Liver (tissue), 9 donors: ENCODE data around the gene SAMD8. TPM values are rescaled to one million over a fixed set of nuclear protein-coding genes. Genes with fewer than 3 reads are reported as not detected.

Experiments used
- DNase-seq: peaks from one replicate; pipeline ENCODE4 v3.0.0-alpha.2; 2017; ENCODE audit warnings: low spot score
- H3K27ac ChIP-seq, 2 donors: one replicate each; pipeline ENCODE4 v1.7.0; 2013; ENCODE audit warnings: inconsistent platforms in 2 of 2, low read length in 2 of 2, control low read depth in 1 of 2, low read depth in 1 of 2, mild to moderate bottlenecking in 1 of 2
- H3K27me3 ChIP-seq, 4 donors: one replicate each; pipeline versions ENCODE4 v1.6.1 to v1.7.0; 2013; ENCODE audit warnings: low read length in 3 of 4, inconsistent platforms in 1 of 4, mild to moderate bottlenecking in 1 of 4, moderate library complexity in 1 of 4; ENCODE audit not compliant: control insufficient read depth in 4 of 4, insufficient read depth in 4 of 4
- H3K36me3 ChIP-seq, 4 donors: one replicate each; pipeline versions ENCODE4 v1.6.1 to v1.7.0; 2013; ENCODE audit warnings: low read length in 3 of 4, mild to moderate bottlenecking in 3 of 4, low read depth in 1 of 4, moderate library complexity in 1 of 4; ENCODE audit not compliant: control insufficient read depth in 4 of 4, insufficient read depth in 3 of 4
- H3K4me1 ChIP-seq, 4 donors: one replicate each; pipeline versions ENCODE4 v1.6.1 to v1.7.0; 2013; ENCODE audit warnings: low read length in 3 of 4, mild to moderate bottlenecking in 3 of 4, moderate library complexity in 1 of 4; ENCODE audit not compliant: control insufficient read depth in 4 of 4, insufficient read depth in 4 of 4
- H3K4me3 ChIP-seq, 3 donors: one replicate each; pipeline versions ENCODE4 v1.6.1 to v1.7.0; 2013; ENCODE audit warnings: low read length in 3 of 3, control low read depth in 1 of 3, low read depth in 1 of 3, mild to moderate bottlenecking in 1 of 3
- H3K9ac ChIP-seq, 2 donors: one replicate each; pipeline ENCODE4 v1.7.0; 2013; ENCODE audit warnings: low read length in 2 of 2, mild to moderate bottlenecking in 2 of 2, moderate library complexity in 2 of 2, control low read depth in 1 of 2, low read depth in 1 of 2
- H3K9me3 ChIP-seq, 4 donors: one replicate each; pipeline versions ENCODE4 v1.6.1 to v1.7.0; 2013; ENCODE audit warnings: low read length in 3 of 4; ENCODE audit not compliant: control insufficient read depth in 4 of 4
- ATF3 ChIP-seq: IDR thresholded peaks from 2 replicates; pipeline ENCODE4 v1.6.1; 2016; ENCODE audit warnings: antibody characterized with exemption
- CTCF ChIP-seq: fragments of 150-350 bp; IDR thresholded peaks from 2 replicates; pipeline ENCODE4 v1.5.1; 2017; ENCODE audit warnings: improper control_type of control experiment, low read depth, low read length; ENCODE audit not compliant: missing input control
- FOXA1 ChIP-seq: IDR thresholded peaks from 2 replicates; pipeline ENCODE4 v1.6.1; 2016; ENCODE audit warnings: antibody characterized with exemption
- FOXA2 ChIP-seq: IDR thresholded peaks from 2 replicates; pipeline ENCODE4 v1.6.1; 2016; ENCODE audit warnings: antibody characterized with exemption
- GABPA ChIP-seq, 2 donors: IDR thresholded peaks in 1 of 2; conservative IDR thresholded peaks in 1 of 2; 2 replicates each; pipeline ENCODE4 v1.6.1; 2016; ENCODE audit warnings: antibody characterized with exemption in 2 of 2, mild to moderate bottlenecking in 1 of 2, moderate library complexity in 1 of 2
- HNF4A ChIP-seq, 2 donors: conservative IDR thresholded peaks; 2 replicates each; pipeline ENCODE4 v1.6.1; 2016; ENCODE audit warnings: antibody characterized with exemption in 2 of 2, mild to moderate bottlenecking in 2 of 2
- RAD21 ChIP-seq, 2 donors: IDR thresholded peaks; 2 replicates each; pipeline ENCODE4 v1.6.1; 2016; ENCODE audit warnings: antibody characterized with exemption in 2 of 2, mild to moderate bottlenecking in 2 of 2
- RXRA ChIP-seq, 2 donors: IDR thresholded peaks; 2 replicates each; pipeline ENCODE4 v1.6.1; 2017 to 2018; ENCODE audit warnings: antibody characterized with exemption in 2 of 2, mild to moderate bottlenecking in 1 of 2
- TAF1 ChIP-seq: conservative IDR thresholded peaks from 2 replicates; pipeline ENCODE4 v1.6.1; 2016; ENCODE audit warnings: antibody characterized with exemption, mild to moderate bottlenecking
- ZBTB33 ChIP-seq: IDR thresholded peaks from 2 replicates; pipeline ENCODE4 v1.6.1; 2016; ENCODE audit warnings: antibody characterized with exemption
- WGBS: extraction: QIAGEN DNeasy Blood & Tissue Kit; methylation state at CpG from one replicate; pipeline ENCODE4 v1.1.7; 2013; 5-methylcytosine and 5-hydroxymethylcytosine counted together
- polyA plus RNA-seq, 2 donors: library from polyadenylated mRNA; stranded (reverse) in 1 of 2; unstranded in 1 of 2; fragments of 200-250 nt in 1 of 2; fragments of >200 nt in 1 of 2; fragmentation: Nextera tagmentation in 1 of 2; extraction: Ambion mirVana in 1 of 2; gene quantifications; one replicate each; pipeline versions ENCODE4 v1.2.1 to v1.2.3, GENCODE V29; 2013 to 2015
- total RNA-seq, 2 donors: library from RNA; depleted of rRNA; stranded (reverse); fragments of >200 nt; gene quantifications; one replicate each; pipeline ENCODE4 v1.2.3, GENCODE V29; 2014
- donor health status: healthy.
- donor health status: healthy.
- donor health status: healthy.
- donor health status: healthy.
- donor health status: healthy.

Gene SAMD8
- total and polyA plus RNA-seq, 4 donors = 2.8 to 10.3 (median 4.1) TPM

GRCh38 chr10:75229971-75230370, 118.5 kb downstream of the SAMD8 start:
- WGBS = 83% methylated on average over 3 of the region's 3 CpGs
- DNase-seq = no peak
- H3K9ac ChIP-seq = no peak overlapping the region
- TF ChIP-seq HNF4A (conservative IDR thresholded peaks at IDR 0.05) (no peak), GABPA (IDR thresholded peaks at IDR 0.05 in 1 of 2, conservative IDR thresholded peaks at IDR 0.05 in 1 of 2) (no peak), CTCF (no peak), FOXA2 (no peak), RXRA (IDR thresholded peaks at IDR 0.05) (no peak), ZBTB33 (no peak), TAF1 (no peak), ATF3 (no peak), FOXA1 (no peak)
- no peaks in the 10 kb centered on the region for H3K27me3 ChIP-seq
- peaks cover 7 to 15% (median 13%) of the 10 kb centered on the region in 4 donors for H3K4me1 ChIP-seq
- peaks cover 3 to 51% (median 25%) of the 10 kb centered on the region in 4 donors for H3K36me3 ChIP-seq
- no peak overlapping the region for H3K4me3 ChIP-seq
- no peak overlapping the region for H3K27ac ChIP-seq
- no peaks in the 10 kb centered on the region for H3K9me3 ChIP-seq

- Histone ChIP-seq H3K9ac (no peak overlapping the region), H3K4me1 (peaks cover 9 to 20% (median 16%) of the 10 kb centered on the region in 4 donors), H3K27ac (no peak overlapping the region), H3K4me3 (no peak overlapping the region), H3K9me3 (no peaks in the 10 kb centered on the region), H3K36me3 (peaks cover 3 to 44% (median 21%) of the 10 kb centered on the region in 4 donors), H3K27me3 (no peaks in the 10 kb centered on the region)
- WGBS = 26% methylated on average over 5 of the region's 5 CpGs
- peak; percentile 89 for DNase-seq
- TF ChIP-seq RAD21 (IDR thresholded peaks at IDR 0.05) (peak; percentile 79 to 89), RXRA (IDR thresholded peaks at IDR 0.05) (no peak), ZBTB33 (no peak), CTCF (peak; percentile 91)
These were observed 119.2 kb downstream of the SAMD8 start for GRCh38 chr10:75230600-75231038.

Other genes with a start within 250 kb of the SAMD8 start
- gene VDAC2, start 99.1 kb downstream of the SAMD8 start, total RNA-seq = 10 to 100 TPM; 41.3 to 46.1 TPM
- 10 to 100 TPM; 58.9 to 67.1 TPM for gene VDAC2, start 99.1 kb downstream of the SAMD8 start, polyA plus RNA-seq
- gene COMTD1, start 124.3 kb downstream of the SAMD8 start, total RNA-seq = 10 to 100 TPM in 1 of 2 donors, 1 to 10 TPM in 1; 6.5 to 12.1 TPM
- gene COMTD1, start 124.3 kb downstream of the SAMD8 start, polyA plus RNA-seq = 10 to 100 TPM; 40.9 to 44.2 TPM